Measurements from ENCODE around the gene NCAM2.

DNA sequence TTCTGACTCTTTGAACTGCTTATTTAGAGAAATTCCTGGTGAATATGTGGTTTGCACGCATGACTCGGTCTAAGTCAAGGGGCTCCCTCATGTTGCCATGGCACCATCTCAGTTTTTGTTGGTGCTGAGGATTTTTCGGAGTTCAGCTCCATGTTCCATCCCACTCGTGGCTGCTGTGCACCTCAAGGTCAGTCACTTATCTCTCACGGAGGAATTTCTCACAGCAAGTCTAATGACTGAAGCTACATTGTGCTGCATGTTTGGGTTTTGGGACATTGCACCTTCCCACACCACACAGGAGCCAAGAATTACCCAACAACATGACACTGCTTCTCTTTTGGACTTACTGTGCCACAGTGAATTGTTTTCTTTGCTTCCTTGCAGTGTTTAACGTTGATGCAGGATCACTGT lies 269.9 kb downstream of the NCAM2 start:
- TF ChIP-seq, protein P1, sequence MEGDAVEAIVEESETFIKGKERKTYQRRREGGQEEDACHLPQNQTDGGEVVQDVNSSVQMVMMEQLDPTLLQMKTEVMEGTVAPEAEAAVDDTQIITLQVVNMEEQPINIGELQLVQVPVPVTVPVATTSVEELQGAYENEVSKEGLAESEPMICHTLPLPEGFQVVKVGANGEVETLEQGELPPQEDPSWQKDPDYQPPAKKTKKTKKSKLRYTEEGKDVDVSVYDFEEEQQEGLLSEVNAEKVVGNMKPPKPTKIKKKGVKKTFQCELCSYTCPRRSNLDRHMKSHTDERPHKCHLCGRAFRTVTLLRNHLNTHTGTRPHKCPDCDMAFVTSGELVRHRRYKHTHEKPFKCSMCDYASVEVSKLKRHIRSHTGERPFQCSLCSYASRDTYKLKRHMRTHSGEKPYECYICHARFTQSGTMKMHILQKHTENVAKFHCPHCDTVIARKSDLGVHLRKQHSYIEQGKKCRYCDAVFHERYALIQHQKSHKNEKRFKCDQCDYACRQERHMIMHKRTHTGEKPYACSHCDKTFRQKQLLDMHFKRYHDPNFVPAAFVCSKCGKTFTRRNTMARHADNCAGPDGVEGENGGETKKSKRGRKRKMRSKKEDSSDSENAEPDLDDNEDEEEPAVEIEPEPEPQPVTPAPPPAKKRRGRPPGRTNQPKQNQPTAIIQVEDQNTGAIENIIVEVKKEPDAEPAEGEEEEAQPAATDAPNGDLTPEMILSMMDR (conservative IDR thresholded peaks at IDR 0.05; ENCODE audit: low read depth, low read length) = no peak
- no peak for TF ChIP-seq EZH2 (IDR thresholded peaks at IDR 0.05; ENCODE audit: low read length, unreplicated experiment)

Measured in PC-3 (cell line).